NT2/D1 (cell line): ENCODE data around the gene MTREX.

Experiments
- YY1 ChIP-seq: IDR thresholded peaks from 2 replicates; pipeline ENCODE4 v1.6.1; 2011; ENCODE audit not compliant: insufficient read length, insufficient read depth
- ZNF274 ChIP-seq: IDR thresholded peaks from 2 replicates; pipeline ENCODE4 v1.6.1; 2011; ENCODE audit warnings: mild to moderate bottlenecking, low read depth, low read length

GRCh38 chr5:55416306-55416705, 108.5 kb downstream of the MTREX start:
- no peak for TF ChIP-seq ZNF274
- TF ChIP-seq YY1, result no peak
